Neuronal stem cell (in vitro differentiated cells): ENCODE measurements around the gene ARMH4.

Experiments
- DNase-seq: peaks from one replicate; pipeline ENCODE4 v3.0.0-alpha.2; 2013; ENCODE audit warnings: low spot score
- H2AFZ ChIP-seq: one replicate; pipeline ENCODE4 v1.6.1; 2013; ENCODE audit warnings: mild to moderate bottlenecking, low read length, inconsistent platforms
- H2AK5ac ChIP-seq: 2 replicates; pipeline ENCODE4 v1.6.1; 2013; ENCODE audit warnings: low read depth, mild to moderate bottlenecking, inconsistent platforms, low read length, moderate library complexity, mixed read lengths
- H2BK120ac ChIP-seq: 2 replicates; pipeline ENCODE4 v1.6.1; 2013; ENCODE audit warnings: low read depth, mild to moderate bottlenecking, inconsistent platforms, low read length, moderate library complexity, mixed read lengths
- H2BK12ac ChIP-seq: one replicate; pipeline ENCODE4 v1.6.1; 2013; ENCODE audit warnings: low read length, inconsistent platforms
- H2BK15ac ChIP-seq: 2 replicates; pipeline ENCODE4 v1.6.1; 2013; ENCODE audit warnings: mild to moderate bottlenecking, low read length, inconsistent platforms, mixed read lengths
- H2BK5ac ChIP-seq: one replicate; pipeline ENCODE4 v1.6.1; 2013; ENCODE audit warnings: inconsistent platforms, mild to moderate bottlenecking, low read length, moderate library complexity
- H3K14ac ChIP-seq: one replicate; pipeline ENCODE4 v1.6.1; 2013; ENCODE audit warnings: low read length, inconsistent platforms
- H3K18ac ChIP-seq: 2 replicates; pipeline ENCODE4 v1.6.1; 2013; ENCODE audit warnings: low read length, inconsistent platforms
- H3K23ac ChIP-seq: 2 replicates; pipeline ENCODE4 v1.6.1; 2013; ENCODE audit warnings: low read depth, mild to moderate bottlenecking, mixed read lengths, low read length, inconsistent platforms; ENCODE audit not compliant: poor library complexity
- H3K27ac ChIP-seq: replicated peaks from 3 replicates; pipeline ENCODE4 v1.5.1; 2013; ENCODE audit warnings: low read length, inconsistent platforms
- H3K27me3 ChIP-seq, 3 experiments: 2 replicates each; pipeline ENCODE4 v1.6.1; 2013; ENCODE audit warnings: low read length in 3 of 3, mild to moderate bottlenecking in 2 of 3, inconsistent platforms in 1 of 3, low read depth in 1 of 3, mixed read lengths in 1 of 3, moderate library complexity in 1 of 3; ENCODE audit not compliant: control insufficient read depth in 3 of 3, insufficient read depth in 3 of 3
- H3K36me3 ChIP-seq, 2 donors: replicated peaks in 1 of 2; 2 replicates each; pipeline ENCODE4 v1.6.1; 2013; ENCODE audit warnings: low read length in 2 of 2; ENCODE audit not compliant: control insufficient read depth in 2 of 2, insufficient read depth in 2 of 2
- H3K4ac ChIP-seq: 2 replicates; pipeline ENCODE4 v1.6.1; 2013; ENCODE audit warnings: inconsistent platforms, mild to moderate bottlenecking, low read length, moderate library complexity
- H3K4me1 ChIP-seq, 2 donors: 1 replicate in 1 of 2; 2 replicates in 1 of 2; pipeline ENCODE4 v1.6.1; 2013; ENCODE audit warnings: low read length in 2 of 2, low read depth in 1 of 2; ENCODE audit not compliant: control insufficient read depth in 2 of 2, insufficient read depth in 1 of 2
- H3K4me2 ChIP-seq: one replicate; pipeline ENCODE4 v1.6.1; 2013; ENCODE audit warnings: mild to moderate bottlenecking, low read length, inconsistent platforms; ENCODE audit not compliant: insufficient read depth, poor library complexity, severe bottlenecking
- H3K4me3 ChIP-seq, 2 donors: 2 replicates each; pipeline ENCODE4 v1.5.1; 2013; ENCODE audit warnings: low read length in 2 of 2, mild to moderate bottlenecking in 2 of 2, inconsistent platforms in 1 of 2, moderate library complexity in 1 of 2
- H3K79me1 ChIP-seq: one replicate; pipeline ENCODE4 v1.6.1; 2013; ENCODE audit warnings: low read depth, mild to moderate bottlenecking, inconsistent platforms, low read length, moderate library complexity
- H3K9ac ChIP-seq: one replicate; pipeline ENCODE4 v1.6.1; 2013; ENCODE audit warnings: mild to moderate bottlenecking, low read depth, low read length, inconsistent platforms; ENCODE audit not compliant: poor library complexity
- H3K9me3 ChIP-seq, 2 donors: replicated peaks in 1 of 2; 2 replicates each; pipeline versions ENCODE3 to v1.6.1; 2013; ENCODE audit warnings: low read length in 2 of 2, mild to moderate bottlenecking in 2 of 2, inconsistent platforms in 1 of 2, low read depth in 1 of 2, mixed read lengths in 1 of 2, moderate library complexity in 1 of 2; ENCODE audit not compliant: control insufficient read depth in 2 of 2, insufficient read depth in 1 of 2
- H4K8ac ChIP-seq: one replicate; pipeline ENCODE4 v1.6.1; 2013; ENCODE audit warnings: low read depth, mild to moderate bottlenecking, inconsistent platforms, low read length, moderate library complexity
- H4K91ac ChIP-seq: one replicate; pipeline ENCODE4 v1.6.1; 2013; ENCODE audit warnings: low read length, low read depth, mild to moderate bottlenecking, inconsistent platforms; ENCODE audit not compliant: poor library complexity
- WGBS, 2 donors: extraction: QIAGEN DNeasy Blood & Tissue Kit; methylation state at CpG; one replicate each; pipeline ENCODE4 v1.1.7; 2013; ENCODE audit warnings: missing lambda C conversion rate in 2 of 2, mixed read lengths in 1 of 2; ENCODE audit not compliant: insufficient read length in 2 of 2, insufficient replicate concordance in 1 of 2; ENCODE audit errors: extremely low coverage in 2 of 2; 5-methylcytosine and 5-hydroxymethylcytosine counted together

The ARMH4 gene

DNA sequence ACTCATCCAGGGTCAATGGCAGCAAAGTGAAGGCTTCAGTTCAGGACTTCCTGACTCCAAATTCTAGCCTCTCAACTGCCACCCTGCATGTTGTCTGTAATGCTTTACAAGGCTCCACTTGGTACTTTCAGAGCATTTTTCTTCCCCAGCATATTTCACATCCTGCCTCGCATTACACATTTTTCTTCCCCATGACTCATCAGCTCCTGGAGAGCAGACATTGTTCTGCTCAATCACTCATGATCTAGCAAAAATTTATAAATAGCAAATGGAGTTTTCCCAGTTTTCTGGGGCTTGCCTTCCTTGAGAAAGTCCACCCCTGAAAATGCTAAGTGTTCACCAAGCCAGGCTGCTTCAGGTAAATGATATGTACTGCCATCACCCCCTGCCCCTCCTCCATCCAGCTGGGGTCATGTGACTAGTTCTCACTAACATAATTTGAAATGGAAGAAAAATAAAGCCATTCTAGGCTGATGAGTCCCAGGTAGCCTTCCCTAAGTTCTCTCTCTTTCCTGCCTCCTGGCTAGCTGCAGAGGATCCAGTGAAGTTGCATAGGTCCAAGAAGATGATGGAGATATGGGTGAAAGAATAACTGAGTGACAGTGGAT, 69.4 kb downstream of the ARMH4 start:
- no peak overlapping the region for H4K91ac ChIP-seq
- H3K14ac ChIP-seq: no peak overlapping the region
- H2BK15ac ChIP-seq: no peak overlapping the region
- no peak overlapping the region for H2AK5ac ChIP-seq
- no peaks in the 10 kb centered on the region for H3K27me3 ChIP-seq
- no peak overlapping the region for H3K4me2 ChIP-seq
- no peak overlapping the region for H2BK12ac ChIP-seq
- no peak overlapping the region for H4K8ac ChIP-seq
- H3K36me3 ChIP-seq: no peaks in the 10 kb centered on the region
- no peak overlapping the region for H3K4ac ChIP-seq
- no peaks in the 10 kb centered on the region for H3K9me3 ChIP-seq
- H3K4me1 ChIP-seq: peaks cover 0 to 4% of the 10 kb centered on the region in 2 donors
- no peak overlapping the region for H2BK5ac ChIP-seq
- H3K9ac ChIP-seq: no peak overlapping the region
- H3K79me1 ChIP-seq: no peaks in the 10 kb centered on the region
- DNase-seq: no peak
- H3K4me3 ChIP-seq: no peak overlapping the region
- no peak overlapping the region for H3K27ac ChIP-seq
- H2AFZ ChIP-seq: peak overlapping the region; percentile 5
- no peak overlapping the region for H2BK120ac ChIP-seq
- WGBS, 2 donors: no CpG with 5 or more reads among the region's 1 CpG
- H3K18ac ChIP-seq: no peak overlapping the region
- H3K23ac ChIP-seq: no peak overlapping the region

- H3K9me3 ChIP-seq: no peaks in the 10 kb centered on the region
- H2BK120ac ChIP-seq: no peak overlapping the region
- no peak overlapping the region for H2BK15ac ChIP-seq
- no peak overlapping the region for H2AK5ac ChIP-seq
- no peak overlapping the region for H4K91ac ChIP-seq
- no peak overlapping the region for H3K4me2 ChIP-seq
- no peaks in the 10 kb centered on the region for H3K79me1 ChIP-seq
- no peak overlapping the region for H3K23ac ChIP-seq
- H4K8ac ChIP-seq: no peak overlapping the region
- no peak overlapping the region for H3K27ac ChIP-seq
- H3K4ac ChIP-seq: no peak overlapping the region
- no peak overlapping the region for H3K9ac ChIP-seq
- no peak overlapping the region for H3K4me3 ChIP-seq
- no peak for DNase-seq
- H2BK12ac ChIP-seq: no peak overlapping the region
- H3K4me1 ChIP-seq: peaks cover 0 to 4% of the 10 kb centered on the region in 2 donors
- H3K36me3 ChIP-seq: no peaks in the 10 kb centered on the region
- no peak overlapping the region for H3K14ac ChIP-seq
- no peaks in the 10 kb centered on the region for H3K27me3 ChIP-seq
- no peak overlapping the region for H2AFZ ChIP-seq
- WGBS, 2 donors: no CpG with 5 or more reads among the region's 2 CpGs
- H2BK5ac ChIP-seq: no peak overlapping the region
- H3K18ac ChIP-seq: no peak overlapping the region
Observed at GRCh38 chr14:58082011-58082410, 70.0 kb downstream of the ARMH4 start.

GRCh38 chr14:58078471-58078870, 73.5 kb downstream of the ARMH4 start:
- no peak overlapping the region for H2AK5ac ChIP-seq
- H3K36me3 ChIP-seq: no peaks in the 10 kb centered on the region
- no peak for DNase-seq
- no peak overlapping the region for H2BK12ac ChIP-seq
- no peak overlapping the region for H3K9ac ChIP-seq
- no peak overlapping the region for H2BK120ac ChIP-seq
- no peak overlapping the region for H3K18ac ChIP-seq
- H3K4me2 ChIP-seq: no peak overlapping the region
- H3K4me1 ChIP-seq: peaks cover 0 to 4% of the 10 kb centered on the region in 2 donors
- H3K27ac ChIP-seq: no peak overlapping the region
- no peak overlapping the region for H3K4ac ChIP-seq
- H3K23ac ChIP-seq: no peak overlapping the region
- no peak overlapping the region for H3K4me3 ChIP-seq
- H2BK5ac ChIP-seq: no peak overlapping the region
- H3K27me3 ChIP-seq: no peaks in the 10 kb centered on the region
- no peak overlapping the region for H3K14ac ChIP-seq
- H4K91ac ChIP-seq: no peak overlapping the region
- no peak overlapping the region for H2BK15ac ChIP-seq
- no peaks in the 10 kb centered on the region for H3K79me1 ChIP-seq
- H2AFZ ChIP-seq: no peak overlapping the region
- H4K8ac ChIP-seq: no peak overlapping the region
- H3K9me3 ChIP-seq: no peaks in the 10 kb centered on the region

- H3K4me2 ChIP-seq: no peak overlapping the region
- H3K9ac ChIP-seq: no peak overlapping the region
- H3K79me1 ChIP-seq: no peaks in the 10 kb centered on the region
- no peak overlapping the region for H2BK12ac ChIP-seq
- no peak overlapping the region for H2AFZ ChIP-seq
- H2BK5ac ChIP-seq: no peak overlapping the region
- peaks cover 0 to 4% of the 10 kb centered on the region in 2 donors for H3K4me1 ChIP-seq
- H2BK15ac ChIP-seq: no peak overlapping the region
- no peak overlapping the region for H3K14ac ChIP-seq
- no peak overlapping the region for H3K23ac ChIP-seq
- H4K91ac ChIP-seq: no peak overlapping the region
- no peak overlapping the region for H3K4ac ChIP-seq
- DNase-seq: no peak
- no peak overlapping the region for H4K8ac ChIP-seq
- H3K4me3 ChIP-seq: no peak overlapping the region
- no peak overlapping the region for H2BK120ac ChIP-seq
- no peaks in the 10 kb centered on the region for H3K9me3 ChIP-seq
- H3K27me3 ChIP-seq: no peaks in the 10 kb centered on the region
- H3K18ac ChIP-seq: no peak overlapping the region
- no peak overlapping the region for H2AK5ac ChIP-seq
- H3K27ac ChIP-seq: no peak overlapping the region
- H3K36me3 ChIP-seq: no peaks in the 10 kb centered on the region
Observed at GRCh38 chr14:58078068-58078467, 73.9 kb downstream of the ARMH4 start.
